Thoracic aorta (tissue), 2 donors: ENCODE data around the gene DTNB. TPM values are rescaled to one million over a fixed set of nuclear protein-coding genes. Genes with fewer than 3 reads are reported as not detected.

Source experiments
- ATAC-seq: fragments of 150-250 bp; one replicate; pipeline ENCODE4 v1.8.0; 2017; ENCODE audit warnings: low read depth; ENCODE audit not compliant: insufficient number of reproducible peaks, low FRiP score
- DNase-seq: peaks from one replicate; pipeline ENCODE4 v3.0.0-alpha.2; 2020; ENCODE audit warnings: low spot score
- H3K27ac ChIP-seq, 2 donors: fragments of 200-600 bp; sonication (generic); 1 replicate in 1 of 2; 2 replicates in 1 of 2; pipeline ENCODE4 v1.5.1; 2016; ENCODE audit warnings: mild to moderate bottlenecking in 2 of 2, moderate library complexity in 2 of 2
- H3K27me3 ChIP-seq: fragments of 200-600 bp; sonication (generic); replicated peaks from 2 replicates; pipeline ENCODE4 v1.6.0; 2016; ENCODE audit warnings: mild to moderate bottlenecking; ENCODE audit not compliant: insufficient read depth
- H3K36me3 ChIP-seq: fragments of 200-600 bp; sonication (generic); one replicate; pipeline ENCODE4 v1.5.1; 2016
- H3K4me1 ChIP-seq, 2 donors: fragments of 200-600 bp; sonication (generic); 1 replicate in 1 of 2; 2 replicates in 1 of 2; pipeline versions ENCODE4 v1.5.1 to v1.6.0; 2016; ENCODE audit warnings: low read depth in 2 of 2, mild to moderate bottlenecking in 1 of 2; ENCODE audit not compliant: control insufficient read depth in 1 of 2
- H3K4me3 ChIP-seq: fragments of 200-600 bp; sonication (generic); 2 replicates; pipeline ENCODE4 v1.5.1; 2016; ENCODE audit warnings: mild to moderate bottlenecking
- H3K9me3 ChIP-seq: fragments of 200-600 bp; sonication (generic); 2 replicates; pipeline ENCODE4 v1.5.1; 2016
- CTCF ChIP-seq: fragments of 200-600 bp; sonication (generic); IDR thresholded peaks from one replicate; pipeline ENCODE4 v1.5.1; 2019; ENCODE audit warnings: antibody characterized with exemption
- total RNA-seq, 2 donors: library from RNA; depleted of rRNA; stranded (reverse); fragments of >200 nt; gene quantifications; one replicate each; pipeline versions ENCODE4 v1.1.0 to v1.2.3, GENCODE V29; 2016

DTNB gene
- total RNA-seq = 10 to 100 TPM; 16.3 to 76.2 TPM

GRCh38 chr2:25673300-25674076 is at the start of gene DTNB:
TSS of gene DTNB (minus strand) at chr2:25673577. CDS start at chr2:25652660, 20,917 bp downstream.
- Histone ChIP-seq H3K4me1 (peaks cover 9 to 15% of the 10 kb centered on the region in 2 donors), H3K27ac (peak within 1 kb of the TSS; percentile 80 to 89), H3K4me3 (peak within 1 kb of the TSS; percentile 92), H3K27me3 (no peaks in the 10 kb centered on the region), H3K9me3 (no peaks in the 10 kb centered on the region), H3K36me3 (no peaks in the 10 kb centered on the region)
- no peak for TF ChIP-seq CTCF
- DNase-seq (peak; percentile 61), ATAC-seq (peak; percentile 54)

- Histone ChIP-seq H3K27me3 (no peaks in the 10 kb centered on the region), H3K9me3 (no peaks in the 10 kb centered on the region), H3K36me3 (no peaks in the 10 kb centered on the region), H3K4me3 (no peak overlapping the region), H3K4me1 (no peaks in the 10 kb centered on the region), H3K27ac (no peak overlapping the region)
- TF ChIP-seq CTCF = no peak
- no peak for ATAC-seq
- no peak for DNase-seq
Measured at GRCh38 chr2:25722224-25722623, 48.8 kb upstream of the DTNB start.

GRCh38 chr2:25720575-25720974 is 47.2 kb upstream of the DTNB start:
- H3K9me3 ChIP-seq = no peaks in the 10 kb centered on the region
- DNase-seq = no peak
- H3K36me3 ChIP-seq = no peaks in the 10 kb centered on the region
- no peak for ATAC-seq
- no peak overlapping the region for H3K27ac ChIP-seq
- no peak overlapping the region for H3K4me3 ChIP-seq
- H3K4me1 ChIP-seq = no peaks in the 10 kb centered on the region
- no peaks in the 10 kb centered on the region for H3K27me3 ChIP-seq
- TF ChIP-seq CTCF = no peak

GRCh38 chr2:25714740-25715139 is 41.4 kb upstream of the DTNB start:
- Histone ChIP-seq H3K27me3 (no peaks in the 10 kb centered on the region), H3K4me3 (no peak overlapping the region), H3K9me3 (no peaks in the 10 kb centered on the region), H3K36me3 (no peaks in the 10 kb centered on the region), H3K27ac (no peak overlapping the region), H3K4me1 (no peaks in the 10 kb centered on the region)
- DNase-seq (no peak), ATAC-seq (no peak)
- no peak for TF ChIP-seq CTCF

GRCh38 chr2:25712455-25712854 is 39.1 kb upstream of the DTNB start:
- H3K27ac ChIP-seq = no peak overlapping the region
- no peaks in the 10 kb centered on the region for H3K4me1 ChIP-seq
- ATAC-seq (no peak), DNase-seq (no peak)
- H3K4me3 ChIP-seq = no peak overlapping the region
- H3K9me3 ChIP-seq = no peaks in the 10 kb centered on the region
- TF ChIP-seq CTCF = no peak
- H3K27me3 ChIP-seq = no peaks in the 10 kb centered on the region
- no peaks in the 10 kb centered on the region for H3K36me3 ChIP-seq
